ENCODE results near the gene RPS14. TPM values are rescaled to one million over a fixed set of nuclear protein-coding genes. Genes with fewer than 3 reads are reported as not detected.

RPS14 gene
- total and polyA plus RNA-seq, 9 of the 15 experiments (the other 6 are each of a cell fraction or from before 2014, with no cell fraction given) = 1,824 to 5,983 (median 3,017) TPM

DNA sequence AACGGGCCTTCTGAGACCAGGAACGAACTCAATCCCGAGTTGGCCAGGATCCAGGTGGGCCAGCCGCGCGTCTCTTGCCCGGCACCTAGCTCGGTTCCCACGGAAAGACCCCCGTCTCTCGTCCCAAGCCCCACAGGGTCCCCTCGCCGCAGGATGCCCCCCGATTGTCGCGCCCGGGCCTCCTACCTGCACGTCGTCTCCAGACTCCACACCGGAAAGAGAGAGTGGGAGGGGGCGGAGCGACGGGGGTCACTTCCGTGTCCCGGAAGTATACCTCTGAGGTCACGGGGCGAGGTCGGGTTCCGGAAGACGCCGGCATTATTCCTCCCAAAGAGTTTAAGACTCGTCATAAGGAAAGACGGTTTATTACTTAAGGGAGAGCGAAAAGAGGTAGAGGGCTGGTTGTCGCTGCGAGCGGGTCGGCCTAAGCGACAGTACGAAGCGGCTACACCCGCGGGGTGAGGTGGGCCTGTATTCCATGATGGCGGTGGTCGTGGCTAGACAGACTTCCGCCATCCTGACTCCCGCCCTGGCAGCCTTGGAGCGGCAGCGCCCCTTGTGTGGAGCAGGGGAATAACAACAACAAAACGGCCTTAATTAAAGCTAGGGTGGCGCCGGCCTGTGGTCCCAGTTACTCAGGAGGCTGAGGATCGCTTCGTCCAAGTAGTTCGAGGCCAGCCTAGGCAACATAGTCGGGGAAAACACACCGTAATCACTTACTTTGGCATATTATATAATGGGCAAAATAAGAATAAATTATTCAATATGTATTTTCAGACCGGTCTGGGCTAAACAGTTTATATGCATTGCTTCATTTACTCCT lies at the start of gene RPS14 (continued):
- TF ChIP-seq TAF7 (tag; IDR thresholded peaks at IDR 0.05) (peak; percentile 99), PCBP1 (IDR thresholded peaks at IDR 0.05; ENCODE audit: low read depth, low read length, poor library complexity, severe bottlenecking) (peak; percentile 67), TGIF2 (CRISPR knock-in tag; IDR thresholded peaks at IDR 0.05) (no peak), STAG1 (CRISPR knock-in tag; IDR thresholded peaks at IDR 0.05; ENCODE audit: borderline replicate concordance) (no peak), TSC22D4 (tag; IDR thresholded peaks at IDR 0.05) (no peak), NBN (IDR thresholded peaks at IDR 0.05; ENCODE audit: low read depth) (peak; percentile 65; the same call in 1 of the 2 replicates), FUS (optimal IDR thresholded peaks at IDR 0.05; ENCODE audit: low read depth, low read length) (no peak), POU5F1 (IDR thresholded peaks at IDR 0.05; ENCODE audit: borderline replicate concordance, low read depth, low read length, partially characterized antibody) (no peak), RAD21 (CRISPR knock-in tag; conservative IDR thresholded peaks at IDR 0.05 in 1 of 2, IDR thresholded peaks at IDR 0.05 in 1 of 2) (peak; percentile 11 to 15; a peak in 2 of 4 replicates), RCOR1 (IDR thresholded peaks at IDR 0.05; ENCODE audit: borderline replicate concordance in 1 of 2, low read depth in 2 of 2, low read length in 2 of 2) (peak in 1 of 2 experiments; percentile 96; a peak in 2 of 4 replicates), ZNF589 (CRISPR knock-in tag; IDR thresholded peaks at IDR 0.05; ENCODE audit: low read depth) (peak; percentile 66), ZNF316 (IDR thresholded peaks at IDR 0.05) (0 out of 2 replicates have a peak, but pooled peaks have one; percentile 7), ZNF436 (CRISPR knock-in tag; IDR thresholded peaks at IDR 0.05) (no peak), SETDB1 (IDR thresholded peaks at IDR 0.05; ENCODE audit: low read length) (no peak), ZNF134 (CRISPR knock-in tag; conservative IDR thresholded peaks at IDR 0.05) (peak; percentile 61; the same call in 1 of the 2 replicates), CBFA2T2 (conservative IDR thresholded peaks at IDR 0.05) (peak; percentile 22; the same call in 1 of the 2 replicates)
- TF ChIP-seq, protein P1, sequence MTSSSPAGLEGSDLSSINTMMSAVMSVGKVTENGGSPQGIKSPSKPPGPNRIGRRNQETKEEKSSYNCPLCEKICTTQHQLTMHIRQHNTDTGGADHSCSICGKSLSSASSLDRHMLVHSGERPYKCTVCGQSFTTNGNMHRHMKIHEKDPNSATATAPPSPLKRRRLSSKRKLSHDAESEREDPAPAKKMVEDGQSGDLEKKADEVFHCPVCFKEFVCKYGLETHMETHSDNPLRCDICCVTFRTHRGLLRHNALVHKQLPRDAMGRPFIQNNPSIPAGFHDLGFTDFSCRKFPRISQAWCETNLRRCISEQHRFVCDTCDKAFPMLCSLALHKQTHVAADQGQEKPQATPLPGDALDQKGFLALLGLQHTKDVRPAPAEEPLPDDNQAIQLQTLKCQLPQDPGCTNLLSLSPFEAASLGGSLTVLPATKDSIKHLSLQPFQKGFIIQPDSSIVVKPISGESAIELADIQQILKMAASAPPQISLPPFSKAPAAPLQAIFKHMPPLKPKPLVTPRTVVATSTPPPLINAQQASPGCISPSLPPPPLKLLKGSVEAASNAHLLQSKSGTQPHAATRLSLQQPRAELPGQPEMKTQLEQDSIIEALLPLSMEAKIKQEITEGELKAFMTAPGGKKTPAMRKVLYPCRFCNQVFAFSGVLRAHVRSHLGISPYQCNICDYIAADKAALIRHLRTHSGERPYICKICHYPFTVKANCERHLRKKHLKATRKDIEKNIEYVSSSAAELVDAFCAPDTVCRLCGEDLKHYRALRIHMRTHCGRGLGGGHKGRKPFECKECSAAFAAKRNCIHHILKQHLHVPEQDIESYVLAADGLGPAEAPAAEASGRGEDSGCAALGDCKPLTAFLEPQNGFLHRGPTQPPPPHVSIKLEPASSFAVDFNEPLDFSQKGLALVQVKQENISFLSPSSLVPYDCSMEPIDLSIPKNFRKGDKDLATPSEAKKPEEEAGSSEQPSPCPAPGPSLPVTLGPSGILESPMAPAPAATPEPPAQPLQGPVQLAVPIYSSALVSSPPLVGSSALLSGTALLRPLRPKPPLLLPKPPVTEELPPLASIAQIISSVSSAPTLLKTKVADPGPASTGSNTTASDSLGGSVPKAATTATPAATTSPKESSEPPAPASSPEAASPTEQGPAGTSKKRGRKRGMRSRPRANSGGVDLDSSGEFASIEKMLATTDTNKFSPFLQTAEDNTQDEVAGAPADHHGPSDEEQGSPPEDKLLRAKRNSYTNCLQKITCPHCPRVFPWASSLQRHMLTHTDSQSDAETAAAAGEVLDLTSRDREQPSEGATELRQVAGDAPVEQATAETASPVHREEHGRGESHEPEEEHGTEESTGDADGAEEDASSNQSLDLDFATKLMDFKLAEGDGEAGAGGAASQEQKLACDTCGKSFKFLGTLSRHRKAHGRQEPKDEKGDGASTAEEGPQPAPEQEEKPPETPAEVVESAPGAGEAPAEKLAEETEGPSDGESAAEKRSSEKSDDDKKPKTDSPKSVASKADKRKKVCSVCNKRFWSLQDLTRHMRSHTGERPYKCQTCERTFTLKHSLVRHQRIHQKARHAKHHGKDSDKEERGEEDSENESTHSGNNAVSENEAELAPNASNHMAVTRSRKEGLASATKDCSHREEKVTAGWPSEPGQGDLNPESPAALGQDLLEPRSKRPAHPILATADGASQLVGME (CRISPR knock-in tag; IDR thresholded peaks at IDR 0.05) = peak; percentile 41; the same call in 1 of the 2 replicates
- TF ChIP-seq, protein P2, sequence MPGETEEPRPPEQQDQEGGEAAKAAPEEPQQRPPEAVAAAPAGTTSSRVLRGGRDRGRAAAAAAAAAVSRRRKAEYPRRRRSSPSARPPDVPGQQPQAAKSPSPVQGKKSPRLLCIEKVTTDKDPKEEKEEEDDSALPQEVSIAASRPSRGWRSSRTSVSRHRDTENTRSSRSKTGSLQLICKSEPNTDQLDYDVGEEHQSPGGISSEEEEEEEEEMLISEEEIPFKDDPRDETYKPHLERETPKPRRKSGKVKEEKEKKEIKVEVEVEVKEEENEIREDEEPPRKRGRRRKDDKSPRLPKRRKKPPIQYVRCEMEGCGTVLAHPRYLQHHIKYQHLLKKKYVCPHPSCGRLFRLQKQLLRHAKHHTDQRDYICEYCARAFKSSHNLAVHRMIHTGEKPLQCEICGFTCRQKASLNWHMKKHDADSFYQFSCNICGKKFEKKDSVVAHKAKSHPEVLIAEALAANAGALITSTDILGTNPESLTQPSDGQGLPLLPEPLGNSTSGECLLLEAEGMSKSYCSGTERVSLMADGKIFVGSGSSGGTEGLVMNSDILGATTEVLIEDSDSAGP (CRISPR knock-in tag; IDR thresholded peaks at IDR 0.05) = no peak
- TF ChIP-seq, protein P3, sequence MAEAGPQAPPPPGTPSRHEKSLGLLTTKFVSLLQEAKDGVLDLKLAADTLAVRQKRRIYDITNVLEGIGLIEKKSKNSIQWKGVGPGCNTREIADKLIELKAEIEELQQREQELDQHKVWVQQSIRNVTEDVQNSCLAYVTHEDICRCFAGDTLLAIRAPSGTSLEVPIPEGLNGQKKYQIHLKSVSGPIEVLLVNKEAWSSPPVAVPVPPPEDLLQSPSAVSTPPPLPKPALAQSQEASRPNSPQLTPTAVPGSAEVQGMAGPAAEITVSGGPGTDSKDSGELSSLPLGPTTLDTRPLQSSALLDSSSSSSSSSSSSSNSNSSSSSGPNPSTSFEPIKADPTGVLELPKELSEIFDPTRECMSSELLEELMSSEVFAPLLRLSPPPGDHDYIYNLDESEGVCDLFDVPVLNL (CRISPR knock-in tag; IDR thresholded peaks at IDR 0.05; ENCODE audit: low read depth) = peak; percentile 86
